Measurements from ENCODE around the gene KIZ.

Gene KIZ

DNA sequence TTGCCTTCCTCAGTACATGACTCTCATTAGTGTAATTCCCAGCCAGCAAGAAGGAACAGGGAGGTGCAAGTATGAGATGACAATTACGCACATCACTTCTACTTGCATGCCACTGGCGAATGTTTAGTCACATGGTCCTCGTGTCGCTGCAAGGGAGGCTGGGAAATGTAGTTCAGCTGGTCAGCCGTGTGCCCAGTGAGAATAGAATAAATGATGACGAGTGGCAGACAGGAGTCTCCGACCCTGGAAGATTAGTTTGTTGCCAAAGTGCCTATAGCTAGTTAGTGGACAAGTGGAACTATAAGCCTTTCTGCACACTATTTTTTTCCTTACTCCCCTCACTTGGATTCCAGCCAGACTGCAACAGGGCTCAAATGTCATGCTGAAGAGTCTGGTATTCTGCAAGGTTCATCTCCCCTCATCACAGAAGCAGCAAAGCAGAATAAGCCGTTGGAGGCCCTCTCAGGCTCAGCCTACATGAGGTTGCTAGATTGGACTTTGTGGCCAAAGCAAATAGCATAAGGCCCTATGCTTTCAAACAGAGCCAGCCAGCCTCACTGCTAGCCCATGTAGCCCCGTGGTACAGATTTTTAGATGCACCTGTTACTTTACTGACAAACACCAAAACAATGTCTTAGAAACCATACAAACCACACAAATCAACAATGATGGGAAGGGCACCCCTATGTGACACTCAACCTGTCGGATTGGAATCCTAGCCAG is 29.4 kb upstream of the KIZ start:
- Histone ChIP-seq H3K9me3 (no peaks in the 10 kb centered on the region), H3K4me2 (no peak overlapping the region), H3K36me3 (no peaks in the 10 kb centered on the region), H3K27me3 (peaks cover 50% of the 10 kb centered on the region), H4K20me1 (peaks cover 27% of the 10 kb centered on the region), H3K4me1 (peaks cover 14% of the 10 kb centered on the region), H3K4me3 (no peak overlapping the region), H3K9ac (no peak overlapping the region), H3K27ac (no peak overlapping the region)
- no peak for TF ChIP-seq Cebpa-rat (IDR thresholded peaks at IDR 0.05)

DNA sequence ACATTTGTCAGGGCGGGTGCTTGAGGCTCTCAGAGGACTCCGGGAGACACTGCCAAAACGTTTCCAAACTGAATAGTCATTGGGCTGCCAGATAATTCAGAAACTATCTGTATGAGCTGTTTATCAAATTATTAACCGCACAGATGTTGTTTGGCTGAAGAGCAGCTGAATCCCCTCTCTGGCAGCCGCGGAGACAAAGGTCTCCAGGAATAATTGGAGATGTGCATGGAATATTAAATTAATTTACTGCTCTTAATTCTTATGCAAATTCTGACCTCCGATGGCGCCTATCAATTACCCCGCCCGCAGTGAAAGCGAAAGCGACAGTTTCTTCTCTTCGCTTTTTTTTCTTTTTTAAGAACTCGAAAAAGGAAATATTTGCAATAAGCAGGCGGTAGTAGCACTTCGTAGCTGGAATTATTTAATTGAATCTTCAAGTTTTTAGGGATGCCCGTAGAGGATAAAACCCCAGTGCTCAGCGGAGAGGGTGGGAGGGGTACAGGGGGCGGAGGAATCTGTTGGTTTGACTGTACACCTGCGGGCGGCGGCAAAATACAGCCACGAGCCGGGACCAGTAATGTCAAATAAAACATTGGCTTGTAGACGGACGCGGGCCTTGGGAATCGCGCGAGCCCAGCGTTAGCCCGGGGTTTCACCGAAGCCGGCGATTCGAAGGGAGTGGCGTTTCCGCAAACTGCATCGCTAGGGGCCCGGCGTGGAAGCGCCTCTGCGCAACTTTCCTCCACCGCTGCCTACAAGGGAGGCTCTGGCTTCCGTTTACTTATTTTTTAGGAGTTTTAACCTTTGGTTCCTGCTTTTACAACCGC is 25.9 kb upstream of the KIZ start:
- peak overlapping the region; percentile 73 for H3K4me2 ChIP-seq
- H3K27me3 ChIP-seq = peaks cover 84% of the 10 kb centered on the region

DNA sequence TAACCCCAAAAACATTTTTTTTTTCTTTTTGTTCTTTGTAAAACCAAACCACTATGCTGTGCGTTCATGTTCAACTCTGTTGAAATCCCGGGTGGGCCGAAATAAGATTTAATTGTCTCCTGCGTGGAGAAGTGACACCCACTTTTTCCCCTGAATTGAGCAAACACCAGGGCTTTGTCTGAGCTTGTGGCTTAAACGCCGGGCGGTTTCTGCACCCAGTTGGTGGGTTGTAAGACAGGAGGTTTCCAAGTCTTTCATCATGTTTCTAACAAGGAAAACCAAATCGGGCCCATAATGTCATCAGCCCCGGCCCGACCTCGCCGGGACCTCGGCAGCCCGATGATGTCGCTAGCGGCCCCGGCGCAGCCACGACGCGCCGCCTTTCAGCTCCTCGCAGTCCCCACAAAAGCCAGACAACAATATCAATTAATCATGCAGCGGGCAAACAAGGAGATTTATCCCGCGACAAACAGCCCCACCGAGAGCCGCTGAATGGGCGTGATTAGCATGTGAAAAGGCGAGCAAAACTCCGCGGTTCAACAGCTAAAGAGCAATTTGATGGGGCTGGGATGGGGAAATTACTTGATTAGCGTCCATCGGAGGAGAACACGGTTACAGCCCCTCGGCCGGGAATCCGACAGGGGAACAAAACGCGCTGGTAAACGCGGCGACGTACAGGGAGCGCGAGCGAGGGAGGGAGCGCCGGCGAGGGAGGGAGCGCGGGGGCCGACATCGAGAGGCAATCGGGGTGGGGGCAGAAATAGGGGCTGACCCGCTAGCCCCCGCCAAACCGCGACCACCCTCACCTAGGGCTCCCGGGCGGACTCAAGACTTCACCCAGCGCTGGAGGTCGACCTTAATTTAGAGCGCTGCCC is 25.1 kb upstream of the KIZ start:
- H4K20me1 ChIP-seq = peaks cover 68% of the 10 kb centered on the region
- peaks cover 93% of the 10 kb centered on the region for H3K27me3 ChIP-seq
- no peaks in the 10 kb centered on the region for H3K36me3 ChIP-seq
- peak overlapping the region; percentile 54 for H3K4me3 ChIP-seq
- peaks cover 39% of the 10 kb centered on the region for H3K4me1 ChIP-seq
- no peak overlapping the region for H3K9ac ChIP-seq
- H3K4me2 ChIP-seq = peak overlapping the region; percentile 73
- H3K27ac ChIP-seq = no peak overlapping the region
- peaks cover 4% of the 10 kb centered on the region for H3K9me3 ChIP-seq
- TF ChIP-seq Cebpa-rat (IDR thresholded peaks at IDR 0.05) = no peak

More for the DNA sequence above, 25.9 kb upstream of the KIZ start:
- H3K9ac ChIP-seq = no peak overlapping the region
- no peak overlapping the region for H3K27ac ChIP-seq
- H3K4me3 ChIP-seq = peak overlapping the region; percentile 54
- peaks cover 33% of the 10 kb centered on the region for H3K4me1 ChIP-seq
- peaks cover 61% of the 10 kb centered on the region for H4K20me1 ChIP-seq
- no peaks in the 10 kb centered on the region for H3K36me3 ChIP-seq
- H3K9me3 ChIP-seq = no peaks in the 10 kb centered on the region
- TF ChIP-seq Cebpa-rat (IDR thresholded peaks at IDR 0.05) = no peak

DNA sequence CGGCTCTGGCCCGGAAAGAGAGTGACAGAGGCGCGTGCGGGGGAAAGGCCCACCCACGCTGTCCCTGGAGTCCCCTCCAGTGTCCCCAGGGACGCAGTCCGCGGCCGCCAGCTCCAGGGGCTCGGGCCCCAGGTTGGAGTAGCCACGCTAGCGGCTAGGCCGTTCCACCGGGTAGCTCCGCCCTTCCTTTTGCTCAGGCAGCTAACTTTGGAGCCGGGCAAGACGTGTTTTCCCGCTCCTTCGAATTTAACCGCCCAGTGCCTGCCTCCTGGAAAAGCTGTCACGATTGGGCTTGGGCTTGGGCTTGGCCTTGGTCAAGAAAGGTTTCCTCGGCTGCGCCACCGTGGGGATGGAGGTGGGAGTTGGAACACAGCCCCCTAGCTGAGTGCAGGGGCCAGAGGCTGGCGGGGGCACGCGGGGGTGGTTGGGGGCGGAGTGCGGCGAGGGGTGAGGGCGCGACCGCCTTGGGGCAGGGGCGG is 24.4 kb upstream of the KIZ start:
- Histone ChIP-seq H3K9me3 (peaks cover 9% of the 10 kb centered on the region), H3K27ac (no peak overlapping the region), H3K4me3 (peak overlapping the region; percentile 53), H3K36me3 (no peaks in the 10 kb centered on the region), H3K27me3 (peaks cover 99% of the 10 kb centered on the region), H4K20me1 (peaks cover 74% of the 10 kb centered on the region), H3K4me1 (peaks cover 39% of the 10 kb centered on the region), H3K9ac (no peak overlapping the region), H3K4me2 (peak overlapping the region; percentile 73)
- no peak for TF ChIP-seq Cebpa-rat (IDR thresholded peaks at IDR 0.05)

DNA sequence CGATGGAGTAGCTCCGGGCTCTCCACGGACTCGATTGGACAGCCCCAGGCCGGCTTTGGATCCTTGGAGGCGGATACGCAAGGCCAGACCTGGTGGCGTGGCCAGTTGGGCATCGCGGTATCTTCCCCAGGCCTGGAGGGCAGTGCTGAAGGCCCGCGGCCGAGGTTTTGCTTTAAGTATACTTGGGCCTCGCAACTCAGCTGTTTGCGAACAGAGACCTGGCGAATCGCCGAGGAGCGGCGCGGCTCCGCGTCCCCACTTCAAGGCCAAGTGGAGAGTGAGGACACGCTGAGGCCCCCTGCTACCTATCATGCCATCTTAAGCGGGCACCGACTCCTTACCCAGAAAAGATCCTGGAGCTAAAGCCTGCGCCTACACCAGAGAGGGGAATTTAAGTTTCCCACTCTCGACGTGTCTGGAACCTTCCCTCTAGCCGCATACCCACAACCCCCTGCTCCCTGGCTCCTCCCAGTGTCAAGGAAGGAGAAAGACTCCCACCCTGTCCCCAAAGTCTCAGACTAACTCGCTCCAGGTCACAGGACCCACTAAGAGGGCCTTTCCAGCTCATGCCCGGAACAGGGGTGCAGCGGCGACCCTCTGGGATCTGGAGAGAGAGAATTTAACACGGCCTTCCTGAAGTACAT is 23.8 kb upstream of the KIZ start:
- Histone ChIP-seq H3K27me3 (peaks cover 99% of the 10 kb centered on the region), H3K4me3 (peak overlapping the region; percentile 57), H3K27ac (no peak overlapping the region)

DNA sequence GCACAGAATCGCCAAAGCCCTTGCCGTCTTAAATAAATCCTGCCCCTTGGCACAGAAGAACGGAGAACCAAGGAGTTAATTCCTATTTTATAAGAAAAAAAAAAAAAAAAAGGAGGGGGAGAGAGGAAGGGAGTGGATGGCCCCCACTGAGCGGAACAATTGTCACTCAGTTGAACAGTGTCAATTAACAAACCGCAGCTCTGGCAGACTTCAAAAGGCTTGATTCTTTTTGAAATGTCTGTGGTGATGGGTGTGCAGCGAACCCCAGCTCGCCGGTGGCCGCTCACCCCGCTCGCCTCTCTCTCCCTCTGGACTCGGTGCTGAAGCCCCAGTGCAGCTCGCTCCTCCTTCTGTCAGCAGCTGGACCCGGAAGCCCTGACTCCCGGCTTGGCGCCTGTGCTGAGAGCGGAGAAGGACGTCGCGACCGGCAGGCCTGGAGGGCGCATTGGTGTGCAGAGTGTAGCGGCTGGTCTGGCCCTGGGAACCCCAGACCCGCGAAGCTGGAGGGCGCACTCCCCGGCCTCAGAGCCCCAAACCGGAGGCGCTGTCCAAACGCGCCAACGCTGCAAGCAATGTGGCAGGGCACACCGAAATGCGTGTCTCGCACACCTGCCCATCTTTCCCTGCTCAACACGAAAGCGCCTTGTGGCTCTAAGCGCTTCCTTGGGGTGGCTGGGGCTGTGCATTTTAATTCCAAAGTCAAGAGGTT is 23.1 kb upstream of the KIZ start:
- H3K4me3 ChIP-seq = peak overlapping the region; percentile 57
- no peak overlapping the region for H3K9ac ChIP-seq
- no peak for TF ChIP-seq Cebpa-rat (IDR thresholded peaks at IDR 0.05)
- H3K4me1 ChIP-seq = peaks cover 39% of the 10 kb centered on the region
- no peak overlapping the region for H3K27ac ChIP-seq
- peaks cover 76% of the 10 kb centered on the region for H4K20me1 ChIP-seq
- H3K27me3 ChIP-seq = peaks cover 100% of the 10 kb centered on the region
- peak overlapping the region; percentile 81 for H3K4me2 ChIP-seq
- peaks cover 15% of the 10 kb centered on the region for H3K9me3 ChIP-seq
- no peaks in the 10 kb centered on the region for H3K36me3 ChIP-seq

More for the DNA sequence above, 23.8 kb upstream of the KIZ start:
- Histone ChIP-seq H3K9me3 (peaks cover 10% of the 10 kb centered on the region), H3K4me2 (peak overlapping the region; percentile 81), H4K20me1 (peaks cover 76% of the 10 kb centered on the region), H3K36me3 (no peaks in the 10 kb centered on the region), H3K4me1 (peaks cover 39% of the 10 kb centered on the region), H3K9ac (no peak overlapping the region)
- no peak for TF ChIP-seq Cebpa-rat (IDR thresholded peaks at IDR 0.05)

DNA sequence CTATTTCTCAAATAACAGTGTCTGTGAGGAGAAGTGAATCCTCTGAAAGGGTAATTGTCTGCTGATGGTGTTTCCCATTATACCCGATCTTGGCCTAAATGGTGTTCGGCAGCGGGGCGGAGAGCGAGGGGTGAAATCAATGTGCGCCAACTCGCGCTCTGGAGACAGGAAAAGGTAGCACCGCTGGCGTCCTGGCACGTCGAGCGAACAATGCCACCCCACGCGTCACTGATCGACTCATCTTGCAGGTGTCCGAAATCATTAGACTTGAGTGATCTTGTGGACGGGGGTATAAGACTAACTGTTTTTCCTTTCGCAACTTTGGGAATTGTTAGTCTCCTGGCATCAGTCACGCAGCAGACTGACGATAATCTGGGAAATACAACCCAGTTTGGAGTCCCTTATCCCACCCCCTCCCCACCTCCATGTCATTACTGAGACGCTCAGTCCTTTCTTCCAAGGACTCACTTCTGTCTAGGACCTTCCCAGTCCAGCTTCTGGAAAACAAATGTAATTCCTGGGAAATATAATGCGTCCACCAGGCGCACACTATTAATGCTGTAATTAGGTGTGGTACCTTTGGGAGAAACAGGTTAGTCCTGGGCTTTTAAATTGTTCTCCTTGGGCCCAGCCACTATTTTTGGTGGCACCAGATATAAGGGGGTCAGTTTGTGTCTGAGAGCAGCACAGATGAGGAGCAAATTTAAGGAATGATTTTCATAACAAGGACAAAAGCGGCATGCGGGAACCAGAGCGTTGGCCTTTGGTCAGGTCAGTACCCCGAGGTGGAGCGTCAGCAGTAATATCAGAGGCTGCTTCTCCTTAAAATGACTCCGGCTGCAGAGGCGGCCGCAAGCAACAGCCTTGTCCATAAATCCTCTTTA is 22.1 kb upstream of the KIZ start:
- H3K4me1 ChIP-seq = peaks cover 39% of the 10 kb centered on the region
- H3K27me3 ChIP-seq = peaks cover 100% of the 10 kb centered on the region
- H3K36me3 ChIP-seq = no peaks in the 10 kb centered on the region
- no peak overlapping the region for H3K27ac ChIP-seq
- H3K4me3 ChIP-seq = no peak overlapping the region
- no peak for TF ChIP-seq Cebpa-rat (IDR thresholded peaks at IDR 0.05)
- peaks cover 76% of the 10 kb centered on the region for H4K20me1 ChIP-seq
- H3K4me2 ChIP-seq = peak overlapping the region; percentile 81; the same call in 1 of the 2 replicates
- H3K9me3 ChIP-seq = peaks cover 15% of the 10 kb centered on the region
- H3K9ac ChIP-seq = no peak overlapping the region

DNA sequence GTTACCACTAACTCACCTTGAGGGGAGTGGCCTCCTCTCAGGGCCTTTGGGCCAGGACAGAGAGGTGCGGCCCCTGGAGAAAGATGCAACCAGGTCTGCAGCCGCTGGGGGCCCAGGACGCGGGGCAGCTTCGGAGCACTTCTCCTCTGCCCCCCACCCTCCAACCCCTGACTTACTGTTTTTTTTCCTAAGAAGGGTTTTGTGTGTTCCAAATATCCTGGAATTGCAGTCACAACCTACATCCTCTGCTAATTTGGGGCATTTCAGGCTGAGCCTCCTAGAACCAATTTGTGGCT is 21.5 kb upstream of the KIZ start:
- Histone ChIP-seq H3K36me3 (no peaks in the 10 kb centered on the region), H4K20me1 (peaks cover 70% of the 10 kb centered on the region), H3K4me3 (no peak overlapping the region), H3K9ac (no peak overlapping the region), H3K4me2 (no peak overlapping the region), H3K27ac (no peak overlapping the region), H3K4me1 (peaks cover 39% of the 10 kb centered on the region), H3K9me3 (peaks cover 15% of the 10 kb centered on the region), H3K27me3 (peaks cover 98% of the 10 kb centered on the region)
- TF ChIP-seq Cebpa-rat (IDR thresholded peaks at IDR 0.05) = no peak

All from BLaER1 (cell line).